Nephron progenitor cell (in vitro differentiated cells): ENCODE measurements around the gene SLC35F5.
A peak's percentile ranks its signal among the peaks of the same experiment; 100 is the strongest.

Experiments
- DNase-seq: peaks from one replicate; pipeline ENCODE4 v3.0.0; 2021
- H3K27ac Mint-ChIP-seq: 2 replicates; pipeline ENCODE4 v1.8.0; 2021; ENCODE audit warnings: mild to moderate bottlenecking, moderate library complexity, mixed read lengths
- H3K27me3 Mint-ChIP-seq: 2 replicates; pipeline ENCODE4 v1.8.0; 2021; ENCODE audit warnings: mild to moderate bottlenecking, low read depth, mixed read lengths; ENCODE audit not compliant: poor library complexity
- H3K36me3 Mint-ChIP-seq: 2 replicates; pipeline ENCODE4 v1.8.0; 2021; ENCODE audit warnings: low read depth, mixed read lengths
- H3K4me1 Mint-ChIP-seq: 2 replicates; pipeline ENCODE4 v1.8.0; 2021; ENCODE audit warnings: mixed read lengths
- H3K4me3 Mint-ChIP-seq: 2 replicates; pipeline ENCODE4 v1.8.0; 2021; ENCODE audit warnings: mild to moderate bottlenecking, moderate library complexity, mixed read lengths
- H3K9me3 Mint-ChIP-seq: 2 replicates; pipeline ENCODE4 v1.8.0; 2021; ENCODE audit warnings: mild to moderate bottlenecking, moderate library complexity, mixed read lengths
- CTCF ChIP-seq: fragments of 200-600 bp; sonication (generic); IDR thresholded peaks from 2 replicates; pipeline ENCODE4 v1.5.0; 2021; ENCODE audit warnings: antibody characterized with exemption

SLC35F5 gene

GRCh38 chr2:113754160-113754559 lies 2.3 kb downstream of the SLC35F5 start:
- Mint-ChIP-seq H3K27ac (no peak overlapping the region), H3K36me3 (peaks cover 33% of the 10 kb centered on the region), H3K4me1 (peaks cover 24% of the 10 kb centered on the region), H3K9me3 (no peaks in the 10 kb centered on the region), H3K27me3 (no peaks in the 10 kb centered on the region), H3K4me3 (no peak overlapping the region)
- TF ChIP-seq CTCF, result no peak
- DNase-seq, result no peak

GRCh38 chr2:113750385-113750784 lies 6.1 kb downstream of the SLC35F5 start:
- Mint-ChIP-seq H3K27ac (peak overlapping the region; percentile 24), H3K9me3 (no peaks in the 10 kb centered on the region), H3K27me3 (no peaks in the 10 kb centered on the region), H3K4me3 (no peak overlapping the region), H3K36me3 (peaks cover 52% of the 10 kb centered on the region), H3K4me1 (peaks cover 10% of the 10 kb centered on the region)
- no peak for DNase-seq
- TF ChIP-seq CTCF, result no peak

GRCh38 chr2:113741091-113741490 lies 15.4 kb downstream of the SLC35F5 start:
- TF ChIP-seq CTCF, result no peak
- Mint-ChIP-seq H3K4me3 (no peak overlapping the region), H3K4me1 (no peaks in the 10 kb centered on the region), H3K36me3 (peaks cover 51% of the 10 kb centered on the region), H3K27me3 (no peaks in the 10 kb centered on the region), H3K27ac (no peak overlapping the region), H3K9me3 (no peaks in the 10 kb centered on the region)
- DNase-seq, result no peak

GRCh38 chr2:113739849-113740248 lies 16.6 kb downstream of the SLC35F5 start:
- H3K9me3 Mint-ChIP-seq, result no peaks in the 10 kb centered on the region
- no peak overlapping the region for H3K27ac Mint-ChIP-seq
- DNase-seq, result no peak
- no peak overlapping the region for H3K4me3 Mint-ChIP-seq
- no peaks in the 10 kb centered on the region for H3K4me1 Mint-ChIP-seq
- peaks cover 44% of the 10 kb centered on the region for H3K36me3 Mint-ChIP-seq
- H3K27me3 Mint-ChIP-seq, result no peaks in the 10 kb centered on the region
- TF ChIP-seq CTCF, result no peak

GRCh38 chr2:113734185-113734584 lies 22.3 kb downstream of the SLC35F5 start:
- no peaks in the 10 kb centered on the region for H3K4me1 Mint-ChIP-seq
- H3K27ac Mint-ChIP-seq, result peak overlapping the region; percentile 47
- no peak overlapping the region for H3K4me3 Mint-ChIP-seq
- TF ChIP-seq CTCF, result no peak
- no peaks in the 10 kb centered on the region for H3K27me3 Mint-ChIP-seq
- no peaks in the 10 kb centered on the region for H3K9me3 Mint-ChIP-seq
- no peak for DNase-seq
- H3K36me3 Mint-ChIP-seq, result peaks cover 37% of the 10 kb centered on the region

- H3K4me1 Mint-ChIP-seq, result no peaks in the 10 kb centered on the region
- no peaks in the 10 kb centered on the region for H3K27me3 Mint-ChIP-seq
- no peak for TF ChIP-seq CTCF
- no peak for DNase-seq
- no peaks in the 10 kb centered on the region for H3K9me3 Mint-ChIP-seq
- peaks cover 31% of the 10 kb centered on the region for H3K36me3 Mint-ChIP-seq
- no peak overlapping the region for H3K27ac Mint-ChIP-seq
- no peak overlapping the region for H3K4me3 Mint-ChIP-seq
Observed at GRCh38 chr2:113724010-113724409, 32.4 kb downstream of the SLC35F5 start.
